NCI-H526 treated with DMSO at 0.1 percent for 48 hours (cell line): ENCODE results near the gene EMCN.
"Not testable (repeated sequence)": the region's sequence is repeated elsewhere in the genome, so short reads cannot be mapped to it uniquely, and the experiment has no call there.

Source experiments
- DNase-seq: peaks from one replicate; lab custom pipeline; 2025; lab: John Stamatoyannopoulos, UW

Gene EMCN

GRCh38 chr4:100492129-100492528, 25.7 kb downstream of the EMCN start:
- DNase-seq: no peak

- DNase-seq: no peak
Observed at GRCh38 chr4:100489305-100489704, 28.5 kb downstream of the EMCN start.

DNA sequence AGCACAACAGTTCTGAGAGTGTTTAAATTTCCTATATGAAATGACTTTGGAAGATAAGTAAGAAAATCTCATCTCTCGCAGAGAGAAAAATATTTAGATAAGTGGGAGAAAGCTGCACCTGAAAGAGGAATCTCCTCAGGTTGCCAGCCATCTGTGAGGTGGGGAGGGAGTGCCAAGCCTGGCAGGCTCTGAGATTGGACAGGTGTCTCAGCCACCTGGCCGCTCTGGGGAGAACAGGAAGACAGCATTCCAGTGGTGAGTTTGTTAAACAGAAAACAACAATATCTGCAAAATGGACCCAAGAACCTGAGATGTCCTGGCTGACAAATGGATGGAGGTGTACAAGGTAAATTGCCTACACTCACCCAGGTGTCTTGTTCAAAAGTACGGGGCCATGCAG, 31.3 kb downstream of the EMCN start:
- DNase-seq: no peak

DNA sequence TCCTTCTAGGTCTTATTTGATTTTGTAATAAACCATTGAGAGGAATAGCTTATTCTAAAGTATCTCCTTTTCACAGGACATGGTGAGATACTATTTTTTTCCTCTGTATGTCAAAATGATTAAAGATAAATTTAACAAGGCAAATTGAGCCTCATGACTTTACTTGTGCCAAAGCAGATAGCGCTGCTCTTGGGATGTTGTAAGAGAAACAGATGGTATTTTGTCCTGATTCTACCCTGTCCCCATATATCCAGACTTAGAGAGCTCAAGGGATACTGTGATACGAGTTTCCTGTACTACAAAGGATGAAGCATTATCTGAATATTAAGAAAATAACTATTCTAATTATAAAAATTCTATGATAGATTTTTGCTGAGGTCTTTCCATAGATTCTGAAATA, 34.0 kb downstream of the EMCN start:
- DNase-seq: no peak

- DNase-seq: no peak
Observed at GRCh38 chr4:100479971-100480370, 37.9 kb downstream of the EMCN start.

GRCh38 chr4:100469555-100469954, 48.3 kb downstream of the EMCN start:
- DNase-seq: no peak

GRCh38 chr4:100466501-100466900, 51.3 kb downstream of the EMCN start:
- no peak for DNase-seq

DNA sequence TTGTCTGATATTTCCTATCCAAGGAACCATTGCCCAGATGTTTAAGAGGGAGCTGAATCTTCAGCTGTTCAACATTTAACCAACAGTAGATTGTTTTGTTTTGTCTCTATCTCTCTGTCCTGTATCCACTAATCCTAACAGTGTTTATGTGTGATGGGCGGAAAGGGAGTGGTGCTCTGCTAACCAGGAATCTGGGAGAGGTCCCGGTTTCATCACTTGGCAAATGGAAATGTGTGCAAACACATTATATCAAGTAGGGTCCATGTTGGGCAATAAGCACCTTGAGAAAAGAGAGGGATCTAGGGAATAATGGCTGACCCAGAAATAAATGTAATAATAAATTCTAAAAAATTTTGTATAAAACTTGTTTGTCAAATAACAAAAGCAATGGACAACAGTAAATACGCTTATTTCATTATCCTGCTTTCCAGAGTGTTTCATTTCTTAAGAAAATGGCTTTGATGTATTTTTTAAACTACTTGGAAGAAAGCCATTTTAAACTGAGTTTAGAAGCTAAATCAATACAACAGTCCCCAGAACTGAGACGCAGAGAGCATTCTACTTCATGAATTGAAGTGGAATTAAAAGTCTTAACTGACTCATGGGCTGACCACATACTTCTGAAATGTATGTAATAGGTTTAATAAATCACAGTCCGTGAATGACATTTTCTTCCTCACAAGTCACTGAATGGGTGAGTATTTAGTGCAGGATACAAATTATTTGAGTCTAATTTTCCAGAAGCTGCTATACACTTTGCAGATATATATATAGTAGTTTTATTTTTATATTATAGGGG, 55.8 kb downstream of the EMCN start:
- no peak for DNase-seq

DNA sequence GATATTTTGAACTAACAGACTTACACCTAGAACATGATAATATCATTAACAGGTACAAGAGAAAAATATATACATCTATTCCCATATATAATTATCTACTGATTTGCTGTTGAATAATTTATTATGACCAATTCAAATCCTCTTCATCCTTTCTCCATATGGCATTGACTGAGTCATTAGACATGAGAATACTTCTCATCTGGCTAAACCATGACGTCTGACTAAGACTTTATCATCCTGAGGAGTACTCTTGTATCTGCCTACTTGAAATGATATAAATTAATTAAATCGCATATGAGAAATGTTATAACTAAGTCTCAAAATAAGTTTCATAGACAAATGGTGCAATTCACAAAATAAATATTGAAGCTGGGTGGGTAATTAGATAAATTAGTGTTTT, 67.4 kb downstream of the EMCN start:
- no peak for DNase-seq

- no peak for DNase-seq
Observed at GRCh38 chr4:100431416-100431815, 86.4 kb downstream of the EMCN start.

DNA sequence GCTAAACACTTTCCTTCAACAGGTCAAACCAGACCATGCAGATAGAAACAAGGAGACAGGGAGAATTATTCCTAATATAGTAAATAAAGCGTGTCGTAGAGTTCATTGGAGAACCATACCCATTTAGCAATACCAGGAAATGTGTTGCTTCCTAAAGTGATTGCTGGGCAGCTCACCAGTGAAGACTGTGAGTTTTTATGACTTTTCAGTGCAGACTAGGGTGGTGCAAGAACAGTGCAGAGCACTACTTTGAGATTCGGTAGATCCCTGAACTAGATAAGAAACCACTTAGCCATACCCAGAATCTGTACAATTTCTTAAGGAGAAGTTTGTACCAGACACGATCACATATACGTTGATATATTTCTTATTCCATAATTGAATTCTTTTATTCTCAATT, 87.4 kb downstream of the EMCN start:
- no peak for DNase-seq

DNA sequence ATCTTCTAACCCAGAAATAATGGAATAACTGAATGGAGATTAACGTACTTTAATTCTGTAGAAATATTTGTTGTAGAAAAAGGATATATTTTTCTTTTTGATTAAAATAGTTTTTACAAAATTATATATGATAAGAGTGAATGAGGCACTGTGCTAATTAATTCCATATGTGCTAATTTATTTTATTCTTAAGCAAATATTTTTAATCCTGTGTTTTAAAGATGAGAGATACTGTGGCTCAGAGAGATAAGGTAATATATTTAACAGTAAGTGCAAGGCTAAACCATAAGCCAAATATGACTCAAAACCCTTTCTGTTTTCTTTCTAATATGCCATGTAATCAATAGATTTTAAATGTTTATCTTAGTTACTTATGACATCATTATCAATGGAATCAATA, 88.2 kb downstream of the EMCN start:
- DNase-seq: no peak

GRCh38 chr4:100428051-100428450, 89.8 kb downstream of the EMCN start:
- DNase-seq: no peak

- DNase-seq: no peak
Observed at GRCh38 chr4:100424376-100424775, 93.4 kb downstream of the EMCN start.

DNA sequence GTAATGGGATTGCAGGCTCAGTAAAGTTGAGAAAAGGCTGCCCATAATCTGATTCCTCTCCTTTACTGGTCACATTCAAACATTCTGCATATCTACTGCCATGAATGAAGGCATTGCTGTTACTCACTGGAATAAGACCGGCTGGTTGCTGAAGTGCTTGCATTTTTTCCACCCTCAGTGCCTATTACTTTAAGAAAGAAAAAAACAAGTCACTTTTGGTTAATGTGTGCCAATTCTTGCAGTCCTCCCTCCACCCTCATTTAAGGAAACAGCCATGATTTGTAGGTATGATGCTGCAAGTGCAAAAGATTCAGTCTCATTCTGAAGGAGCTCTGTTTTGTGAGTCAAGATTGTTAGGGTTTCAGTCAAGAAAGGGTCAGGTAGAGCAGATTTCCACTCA, 94.9 kb downstream of the EMCN start:
- no peak for DNase-seq

- DNase-seq: peak; percentile 6
Observed at GRCh38 chr4:100421361-100421978, 96.4 kb downstream of the EMCN start.

DNA sequence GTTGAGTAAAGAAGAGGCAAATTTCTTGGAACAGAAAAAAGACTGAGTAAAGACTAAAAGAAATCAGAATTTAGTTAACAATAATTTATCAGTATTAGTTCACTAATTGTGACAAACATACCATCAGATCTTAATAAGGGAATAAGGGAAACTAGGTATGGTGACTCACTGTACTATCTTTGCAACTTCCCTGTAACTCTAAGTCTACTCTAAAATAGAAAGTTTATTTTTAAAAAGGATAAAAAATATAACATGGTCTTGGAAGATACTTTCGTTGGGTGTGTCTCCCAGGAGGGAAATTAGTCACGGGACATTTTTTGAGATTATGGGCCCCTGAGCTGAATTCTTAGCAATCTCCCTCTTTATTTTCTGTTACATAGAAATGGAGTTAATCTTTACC, 97.3 kb downstream of the EMCN start:
- no peak for DNase-seq

- no peak for DNase-seq
Observed at GRCh38 chr4:100417565-100417964, 100.3 kb downstream of the EMCN start.

DNA sequence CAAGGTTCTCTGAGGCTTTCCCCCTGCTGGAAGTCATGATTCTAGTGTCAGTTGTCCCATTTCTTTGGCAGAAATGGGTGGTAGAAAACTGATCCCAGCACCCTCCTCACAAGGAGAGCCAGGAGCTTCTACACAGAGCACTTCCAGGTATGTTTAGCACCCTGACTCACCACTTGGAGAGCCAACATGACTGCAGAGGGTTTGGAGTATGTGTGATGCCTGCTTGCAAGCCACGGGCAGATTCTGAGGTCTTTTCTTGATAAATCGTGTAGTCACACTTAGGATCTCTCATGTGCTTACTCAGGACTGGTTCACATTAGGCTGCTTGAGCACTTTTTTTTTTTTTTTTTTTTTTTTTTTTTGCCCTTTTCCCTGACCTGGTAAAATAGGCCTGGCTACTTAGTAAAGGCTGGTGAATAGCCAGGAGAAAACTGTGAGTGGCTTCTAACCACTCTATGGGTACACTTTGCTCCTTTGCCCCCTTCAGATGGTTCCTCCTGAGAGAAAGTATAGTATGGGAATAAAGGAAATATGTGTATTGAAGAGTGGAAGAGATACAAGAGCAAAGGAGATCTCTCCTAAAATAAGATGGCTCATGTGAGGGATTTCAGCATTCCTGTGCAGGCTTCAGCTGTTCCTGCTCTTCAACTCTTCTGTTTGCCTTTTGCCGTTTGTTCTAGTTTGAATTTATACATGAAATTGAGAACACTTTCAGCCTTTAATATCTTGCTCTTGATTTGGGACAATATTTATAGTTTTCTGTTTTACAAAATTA, 103.6 kb downstream of the EMCN start:
- no peak for DNase-seq

GRCh38 chr4:100391863-100392262, 126.0 kb downstream of the EMCN start:
- DNase-seq: no peak

GRCh38 chr4:100391086-100391485, 126.7 kb downstream of the EMCN start:
- no peak for DNase-seq

DNA sequence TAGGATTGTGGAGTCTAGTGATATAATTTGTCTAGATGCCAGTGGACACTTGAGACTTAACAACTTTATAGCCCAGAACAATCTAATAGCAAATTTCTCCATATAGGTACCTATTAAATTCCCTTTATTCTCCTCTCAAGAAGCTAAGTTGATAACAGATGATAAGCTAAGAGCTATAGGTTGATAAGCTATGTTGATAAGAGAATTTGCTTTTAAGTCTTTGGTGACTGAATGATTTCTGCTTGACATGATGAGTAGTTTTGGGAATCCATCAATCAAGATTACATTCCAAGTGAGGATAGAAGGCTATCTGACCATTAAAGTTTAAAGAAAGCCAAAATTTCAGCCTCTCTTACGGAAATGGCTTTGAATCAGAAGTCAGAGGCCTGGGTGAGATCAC, 131.6 kb downstream of the EMCN start:
- no peak for DNase-seq

GRCh38 chr4:100380401-100380800, 137.4 kb downstream of the EMCN start:
- DNase-seq: not testable (repeated sequence)
